SK-N-SH (cell line): Measurements from ENCODE around the gene EPB41L2. TPM values are rescaled to one million over a fixed set of nuclear protein-coding genes. Genes with fewer than 3 reads are reported as not detected.

Experiments used
- CTCF ChIA-PET: fragments of 300-600, 350-600 bp; formaldehyde crosslinking; extraction: SDS; loops from one replicate; lab custom pipeline; 2021; lab: Yijun Ruan, JAX
- POLR2A ChIA-PET: fragments of 350-600 bp; sonication (Branson Sonifier 250); formaldehyde crosslinking; extraction: SDS; loops from one replicate; lab custom pipeline; 2020; ENCODE audit warnings: antibody characterized with exemption, inconsistent platforms; lab: Yijun Ruan, JAX
- DNase-seq: peaks from one replicate; pipeline ENCODE4 v3.0.0; 2012
- H2AFZ ChIP-seq: fragments of 200-600 bp; sonication (generic); 2 replicates; pipeline ENCODE4 v1.8.1; 2016; ENCODE audit warnings: antibody characterized with exemption, mild to moderate bottlenecking, low read depth
- H3F3A ChIP-seq: fragments of 200-600 bp; sonication (generic); replicated peaks from 2 replicates; pipeline ENCODE3; 2016; ENCODE audit warnings: antibody characterized with exemption, mild to moderate bottlenecking; ENCODE audit not compliant: insufficient read depth
- H3K27ac ChIP-seq, 2 experiments: fragments of 200-500 bp in 1 of 2; fragments of 200-600 bp in 1 of 2; sonication (Bioruptor generic) in 1 of 2; sonication (generic), shearing (Covaris generic) in 1 of 2; 2 replicates each; pipeline versions ENCODE4 v1.5.1 to v1.6.1; 2014 to 2016; ENCODE audit warnings: low read depth in 2 of 2, inconsistent platforms in 1 of 2, low read length in 1 of 2, mild to moderate bottlenecking in 1 of 2, mixed read lengths in 1 of 2
- H3K27me3 ChIP-seq: fragments of 200-600 bp; sonication (generic), shearing (Covaris generic); 2 replicates; pipeline ENCODE4 v1.6.1; 2016; ENCODE audit warnings: mixed run types; ENCODE audit not compliant: insufficient read depth
- H3K36me3 ChIP-seq, 2 experiments: fragments of 200-500 bp in 1 of 2; fragments of 200-600 bp in 1 of 2; sonication (Bioruptor generic) in 1 of 2; sonication (generic) in 1 of 2; replicated peaks in 1 of 2; 2 replicates each; pipeline versions ENCODE3 to v1.5.1; 2014 to 2016; ENCODE audit warnings: low read length in 1 of 2, mild to moderate bottlenecking in 1 of 2; ENCODE audit not compliant: insufficient read depth in 2 of 2, control insufficient read depth in 1 of 2
- H3K4me1 ChIP-seq, 2 experiments: fragments of 200-500 bp in 1 of 2; fragments of 200-600 bp in 1 of 2; sonication (Bioruptor generic) in 1 of 2; sonication (generic), shearing (Covaris generic) in 1 of 2; 2 replicates each; pipeline versions ENCODE4 v1.5.1 to v1.6.1; 2014 to 2016; ENCODE audit warnings: low read depth in 1 of 2, low read length in 1 of 2, mixed run types in 1 of 2; ENCODE audit not compliant: insufficient read depth in 2 of 2, control insufficient read depth in 1 of 2
- H3K4me2 ChIP-seq: fragments of 200-600 bp; sonication (generic), shearing (Covaris generic); 2 replicates; pipeline ENCODE4 v1.6.1; 2017; ENCODE audit warnings: mixed run types
- H3K4me3 ChIP-seq, 2 experiments: fragments of 200-500 bp in 1 of 2; fragments of 200-600 bp in 1 of 2; sonication (Bioruptor generic) in 1 of 2; sonication (generic), shearing (Covaris generic) in 1 of 2; 2 replicates each; pipeline versions ENCODE4 v1.5.1 to v1.8.1; 2014 to 2016; ENCODE audit warnings: low read depth in 2 of 2, inconsistent platforms in 1 of 2, low read length in 1 of 2, mild to moderate bottlenecking in 1 of 2, mixed read lengths in 1 of 2, moderate library complexity in 1 of 2
- H3K79me2 ChIP-seq: fragments of 200-600 bp; sonication (generic); 2 replicates; pipeline ENCODE4 v1.8.1; 2017; ENCODE audit warnings: mild to moderate bottlenecking; ENCODE audit not compliant: insufficient read depth
- H3K9ac ChIP-seq: fragments of 200-600 bp; sonication (generic); 2 replicates; pipeline ENCODE4 v1.6.1; 2017; ENCODE audit warnings: mixed run types
- H3K9me2 ChIP-seq: fragments of 200-600 bp; sonication (generic); 2 replicates; pipeline ENCODE4 v1.6.1; 2017; ENCODE audit warnings: mixed run types
- H3K9me3 ChIP-seq: fragments of 200-600 bp; sonication (generic); 2 replicates; pipeline ENCODE4 v1.6.1; 2017; ENCODE audit warnings: mixed run types, mild to moderate bottlenecking, moderate library complexity
- H4K20me1 ChIP-seq: fragments of 200-600 bp; sonication (generic); 2 replicates; pipeline ENCODE4 v1.6.1; 2017; ENCODE audit warnings: mild to moderate bottlenecking, mixed run types; ENCODE audit not compliant: insufficient read depth
- EP300 ChIP-seq, 2 experiments: IDR thresholded peaks; 2 replicates each; pipeline versions ENCODE4 v1.4.0 to v1.6.1; 2012; ENCODE audit warnings: borderline replicate concordance in 1 of 2, low read depth in 1 of 2, low read length in 1 of 2
- EZH2phosphoT487 ChIP-seq: fragments of 200-600 bp; sonication (generic); IDR thresholded peaks from 2 replicates; pipeline ENCODE4 v1.6.1; 2017; ENCODE audit warnings: low read depth, mixed run types, mild to moderate bottlenecking, antibody characterized with exemption, moderate library complexity, borderline replicate concordance
- FOSL2 ChIP-seq: IDR thresholded peaks from 2 replicates; pipeline ENCODE4 v1.4.0; 2012; ENCODE audit warnings: low read depth, mild to moderate bottlenecking, moderate library complexity, borderline replicate concordance
- FOXJ3 ChIP-seq: sonication (generic); formaldehyde crosslinking; IDR thresholded peaks from 2 replicates; pipeline ENCODE4 v1.5.1; 2020; ENCODE audit warnings: mild to moderate bottlenecking, missing genetic modification reagents
- FOXM1 ChIP-seq: IDR thresholded peaks from 2 replicates; pipeline ENCODE4 v1.4.0; 2012; ENCODE audit warnings: low read depth, mild to moderate bottlenecking
- GABPA ChIP-seq: IDR thresholded peaks from 2 replicates; pipeline ENCODE4 v1.4.0; 2012; ENCODE audit warnings: low read depth, mild to moderate bottlenecking
- JUND ChIP-seq: IDR thresholded peaks from 2 replicates; pipeline ENCODE4 v1.4.0; 2012
- MEF2A ChIP-seq: IDR thresholded peaks from 2 replicates; pipeline ENCODE4 v1.4.0; 2012; ENCODE audit warnings: low read depth, borderline replicate concordance
- POLR2AphosphoS5 ChIP-seq: IDR thresholded peaks from 2 replicates; pipeline ENCODE4 v1.6.1; 2012; ENCODE audit warnings: low read depth, low read length
- RFX5 ChIP-seq: IDR thresholded peaks from 2 replicates; pipeline ENCODE4 v1.6.1; 2012; ENCODE audit warnings: mild to moderate bottlenecking, improper control_type of control experiment, low read length
- SIN3A ChIP-seq: IDR thresholded peaks from 2 replicates; pipeline ENCODE4 v1.6.1; 2012; ENCODE audit warnings: low read depth, mild to moderate bottlenecking, low read length, moderate library complexity, borderline replicate concordance
- TCF12 ChIP-seq: IDR thresholded peaks from 2 replicates; pipeline ENCODE4 v1.4.0; 2012
- TEAD4 ChIP-seq: IDR thresholded peaks from 2 replicates; pipeline ENCODE4 v1.4.0; 2012; ENCODE audit warnings: mild to moderate bottlenecking, borderline replicate concordance; ENCODE audit not compliant: insufficient read depth
- YY1 ChIP-seq: IDR thresholded peaks from 2 replicates; pipeline ENCODE4 v1.4.0; 2012; ENCODE audit warnings: low read depth, mild to moderate bottlenecking
- WGBS: methylation state at CpG from one replicate; pipeline ENCODE4 v1.1.6; 2017; ENCODE audit warnings: low lambda C conversion rate; 5-methylcytosine and 5-hydroxymethylcytosine counted together
- polyA plus RNA-seq, 3 experiments: library from polyadenylated mRNA; depleted of rRNA; stranded (reverse); fragments of >200 nt; gene quantifications; 2 replicates each; pipeline ENCODE4 v1.2.3, GENCODE V29; 2012
- TF ChIP-seq, protein P1 (sequence below): fragments of 150-350 bp; IDR thresholded peaks from 2 replicates; pipeline ENCODE4 v1.6.1; 2017; ENCODE audit warnings: antibody characterized with exemption, low read length, low read depth, borderline replicate concordance
- TF ChIP-seq, protein P2 (sequence below): IDR thresholded peaks from 2 replicates; pipeline ENCODE4; 2012
- TF ChIP-seq, protein P3 (sequence below): IDR thresholded peaks from 2 replicates; pipeline ENCODE4 v1.6.1; 2012; ENCODE audit warnings: mild to moderate bottlenecking, low read depth, low read length, moderate library complexity
- TF ChIP-seq, protein P4 (sequence below): IDR thresholded peaks from 2 replicates; pipeline ENCODE4 v1.4.0; 2012; ENCODE audit warnings: low read depth
- TF ChIP-seq, protein P5 (sequence below): IDR thresholded peaks from 2 replicates; pipeline ENCODE4 v1.4.0; 2012; ENCODE audit warnings: low read depth, borderline replicate concordance

The EPB41L2 gene
- polyA plus RNA-seq, 1 of the 3 experiments (the other 2 are of a cell fraction), result 1.4 TPM

DNA sequence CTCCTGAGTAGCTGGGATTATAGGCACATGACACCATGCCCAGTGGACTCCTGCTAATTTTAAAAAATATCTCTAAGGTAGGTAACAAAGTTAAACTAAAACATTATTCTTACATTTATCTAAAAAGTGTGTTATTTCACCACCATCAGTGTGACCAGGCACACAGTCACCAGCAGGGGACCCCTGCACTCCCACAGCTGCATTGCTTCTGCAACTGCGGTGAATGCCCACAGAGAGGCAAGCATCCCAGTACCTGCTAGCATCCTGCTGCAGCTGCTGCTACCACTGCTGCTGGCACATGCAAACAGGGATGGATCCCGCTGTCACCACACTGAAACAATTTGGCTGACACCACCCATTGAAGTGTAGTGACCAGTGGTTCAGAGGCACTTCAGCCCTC lies 21.9 kb upstream of the EPB41L2 start:
- 22% methylated on average over 1 of the region's 2 CpGs for WGBS
- TF ChIP-seq FOSL2 (no peak), TCF12 (no peak), RFX5 (no peak), POLR2AphosphoS5 (no peak), TEAD4 (no peak), GABPA (no peak), MEF2A (no peak), SIN3A (no peak), JUND (no peak), FOXM1 (no peak), YY1 (no peak), EP300 (IDR thresholded peaks at IDR 0.05; ENCODE audit: borderline replicate concordance in 1 of 2, low read depth in 1 of 2, low read length in 1 of 2) (no peak), FOXJ3 (no peak), EZH2phosphoT487 (no peak)
- TF ChIP-seq, protein P1, sequence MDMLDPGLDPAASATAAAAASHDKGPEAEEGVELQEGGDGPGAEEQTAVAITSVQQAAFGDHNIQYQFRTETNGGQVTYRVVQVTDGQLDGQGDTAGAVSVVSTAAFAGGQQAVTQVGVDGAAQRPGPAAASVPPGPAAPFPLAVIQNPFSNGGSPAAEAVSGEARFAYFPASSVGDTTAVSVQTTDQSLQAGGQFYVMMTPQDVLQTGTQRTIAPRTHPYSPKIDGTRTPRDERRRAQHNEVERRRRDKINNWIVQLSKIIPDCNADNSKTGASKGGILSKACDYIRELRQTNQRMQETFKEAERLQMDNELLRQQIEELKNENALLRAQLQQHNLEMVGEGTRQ, result no peak
- TF ChIP-seq, protein P2, sequence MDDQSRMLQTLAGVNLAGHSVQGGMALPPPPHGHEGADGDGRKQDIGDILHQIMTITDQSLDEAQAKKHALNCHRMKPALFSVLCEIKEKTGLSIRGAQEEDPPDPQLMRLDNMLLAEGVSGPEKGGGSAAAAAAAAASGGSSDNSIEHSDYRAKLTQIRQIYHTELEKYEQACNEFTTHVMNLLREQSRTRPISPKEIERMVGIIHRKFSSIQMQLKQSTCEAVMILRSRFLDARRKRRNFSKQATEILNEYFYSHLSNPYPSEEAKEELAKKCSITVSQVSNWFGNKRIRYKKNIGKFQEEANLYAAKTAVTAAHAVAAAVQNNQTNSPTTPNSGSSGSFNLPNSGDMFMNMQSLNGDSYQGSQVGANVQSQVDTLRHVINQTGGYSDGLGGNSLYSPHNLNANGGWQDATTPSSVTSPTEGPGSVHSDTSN, result no peak
- TF ChIP-seq, protein P3, sequence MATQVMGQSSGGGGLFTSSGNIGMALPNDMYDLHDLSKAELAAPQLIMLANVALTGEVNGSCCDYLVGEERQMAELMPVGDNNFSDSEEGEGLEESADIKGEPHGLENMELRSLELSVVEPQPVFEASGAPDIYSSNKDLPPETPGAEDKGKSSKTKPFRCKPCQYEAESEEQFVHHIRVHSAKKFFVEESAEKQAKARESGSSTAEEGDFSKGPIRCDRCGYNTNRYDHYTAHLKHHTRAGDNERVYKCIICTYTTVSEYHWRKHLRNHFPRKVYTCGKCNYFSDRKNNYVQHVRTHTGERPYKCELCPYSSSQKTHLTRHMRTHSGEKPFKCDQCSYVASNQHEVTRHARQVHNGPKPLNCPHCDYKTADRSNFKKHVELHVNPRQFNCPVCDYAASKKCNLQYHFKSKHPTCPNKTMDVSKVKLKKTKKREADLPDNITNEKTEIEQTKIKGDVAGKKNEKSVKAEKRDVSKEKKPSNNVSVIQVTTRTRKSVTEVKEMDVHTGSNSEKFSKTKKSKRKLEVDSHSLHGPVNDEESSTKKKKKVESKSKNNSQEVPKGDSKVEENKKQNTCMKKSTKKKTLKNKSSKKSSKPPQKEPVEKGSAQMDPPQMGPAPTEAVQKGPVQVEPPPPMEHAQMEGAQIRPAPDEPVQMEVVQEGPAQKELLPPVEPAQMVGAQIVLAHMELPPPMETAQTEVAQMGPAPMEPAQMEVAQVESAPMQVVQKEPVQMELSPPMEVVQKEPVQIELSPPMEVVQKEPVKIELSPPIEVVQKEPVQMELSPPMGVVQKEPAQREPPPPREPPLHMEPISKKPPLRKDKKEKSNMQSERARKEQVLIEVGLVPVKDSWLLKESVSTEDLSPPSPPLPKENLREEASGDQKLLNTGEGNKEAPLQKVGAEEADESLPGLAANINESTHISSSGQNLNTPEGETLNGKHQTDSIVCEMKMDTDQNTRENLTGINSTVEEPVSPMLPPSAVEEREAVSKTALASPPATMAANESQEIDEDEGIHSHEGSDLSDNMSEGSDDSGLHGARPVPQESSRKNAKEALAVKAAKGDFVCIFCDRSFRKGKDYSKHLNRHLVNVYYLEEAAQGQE, result no peak
- TF ChIP-seq, protein P4, sequence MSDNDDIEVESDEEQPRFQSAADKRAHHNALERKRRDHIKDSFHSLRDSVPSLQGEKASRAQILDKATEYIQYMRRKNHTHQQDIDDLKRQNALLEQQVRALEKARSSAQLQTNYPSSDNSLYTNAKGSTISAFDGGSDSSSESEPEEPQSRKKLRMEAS, result no peak
- TF ChIP-seq, protein P5, sequence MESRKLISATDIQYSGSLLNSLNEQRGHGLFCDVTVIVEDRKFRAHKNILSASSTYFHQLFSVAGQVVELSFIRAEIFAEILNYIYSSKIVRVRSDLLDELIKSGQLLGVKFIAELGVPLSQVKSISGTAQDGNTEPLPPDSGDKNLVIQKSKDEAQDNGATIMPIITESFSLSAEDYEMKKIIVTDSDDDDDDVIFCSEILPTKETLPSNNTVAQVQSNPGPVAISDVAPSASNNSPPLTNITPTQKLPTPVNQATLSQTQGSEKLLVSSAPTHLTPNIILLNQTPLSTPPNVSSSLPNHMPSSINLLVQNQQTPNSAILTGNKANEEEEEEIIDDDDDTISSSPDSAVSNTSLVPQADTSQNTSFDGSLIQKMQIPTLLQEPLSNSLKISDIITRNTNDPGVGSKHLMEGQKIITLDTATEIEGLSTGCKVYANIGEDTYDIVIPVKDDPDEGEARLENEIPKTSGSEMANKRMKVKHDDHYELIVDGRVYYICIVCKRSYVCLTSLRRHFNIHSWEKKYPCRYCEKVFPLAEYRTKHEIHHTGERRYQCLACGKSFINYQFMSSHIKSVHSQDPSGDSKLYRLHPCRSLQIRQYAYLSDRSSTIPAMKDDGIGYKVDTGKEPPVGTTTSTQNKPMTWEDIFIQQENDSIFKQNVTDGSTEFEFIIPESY, result no peak
- H3K4me2 ChIP-seq, result no peak overlapping the region
- H3F3A ChIP-seq, result no peaks in the 10 kb centered on the region
- no peaks in the 10 kb centered on the region for H4K20me1 ChIP-seq
- no peaks in the 10 kb centered on the region for H3K4me1 ChIP-seq
- ChIA-PET CTCF (interaction anchor here (1.1 kb wide), 1 partner anchor 10 kb away, joined by 3 read pairs; no protein-coding TSS in a partner anchor), POLR2A (no interaction called here)
- no peak overlapping the region for H3K9ac ChIP-seq
- H3K27me3 ChIP-seq, result no peaks in the 10 kb centered on the region
- H3K79me2 ChIP-seq, result no peaks in the 10 kb centered on the region
- H3K4me3 ChIP-seq, result no peak overlapping the region
- no peak overlapping the region for H2AFZ ChIP-seq
- no peaks in the 10 kb centered on the region for H3K9me3 ChIP-seq
- no peaks in the 10 kb centered on the region for H3K36me3 ChIP-seq
- no peak for DNase-seq
- H3K9me2 ChIP-seq, result no peaks in the 10 kb centered on the region
- no peak overlapping the region for H3K27ac ChIP-seq
